A673 (cell line): Measurements from ENCODE around the gene PLXNA3.

Source experiments
- EZH2 ChIP-seq: fragments of 200-600 bp; sonication (generic); IDR thresholded peaks from 2 replicates; pipeline ENCODE4 v1.6.1; 2017; ENCODE audit warnings: borderline replicate concordance, low read depth, mild to moderate bottlenecking, mixed read lengths, antibody characterized with exemption, low read length; ENCODE audit not compliant: poor library complexity, severe bottlenecking
- TF ChIP-seq, protein P1 (sequence below): fragments of 300-800, 200-600 bp; sonication (generic); conservative IDR thresholded peaks from 2 replicates; pipeline ENCODE4 v1.5.1; 2017; ENCODE audit warnings: low read depth, mild to moderate bottlenecking, antibody characterized with exemption, low read length, moderate library complexity, mixed read lengths

GRCh38 chrX:154502098-154502497 is 44.0 kb downstream of the PLXNA3 start:
- TF ChIP-seq, protein P1, sequence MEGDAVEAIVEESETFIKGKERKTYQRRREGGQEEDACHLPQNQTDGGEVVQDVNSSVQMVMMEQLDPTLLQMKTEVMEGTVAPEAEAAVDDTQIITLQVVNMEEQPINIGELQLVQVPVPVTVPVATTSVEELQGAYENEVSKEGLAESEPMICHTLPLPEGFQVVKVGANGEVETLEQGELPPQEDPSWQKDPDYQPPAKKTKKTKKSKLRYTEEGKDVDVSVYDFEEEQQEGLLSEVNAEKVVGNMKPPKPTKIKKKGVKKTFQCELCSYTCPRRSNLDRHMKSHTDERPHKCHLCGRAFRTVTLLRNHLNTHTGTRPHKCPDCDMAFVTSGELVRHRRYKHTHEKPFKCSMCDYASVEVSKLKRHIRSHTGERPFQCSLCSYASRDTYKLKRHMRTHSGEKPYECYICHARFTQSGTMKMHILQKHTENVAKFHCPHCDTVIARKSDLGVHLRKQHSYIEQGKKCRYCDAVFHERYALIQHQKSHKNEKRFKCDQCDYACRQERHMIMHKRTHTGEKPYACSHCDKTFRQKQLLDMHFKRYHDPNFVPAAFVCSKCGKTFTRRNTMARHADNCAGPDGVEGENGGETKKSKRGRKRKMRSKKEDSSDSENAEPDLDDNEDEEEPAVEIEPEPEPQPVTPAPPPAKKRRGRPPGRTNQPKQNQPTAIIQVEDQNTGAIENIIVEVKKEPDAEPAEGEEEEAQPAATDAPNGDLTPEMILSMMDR, result no peak
- TF ChIP-seq EZH2, result no peak
